ENCODE measurements around the gene DNMT3A.

The DNMT3A gene

GRCh38 chr2:25326326-25327013 lies 15.3 kb downstream of the DNMT3A start:
- H3K4me1 ChIP-seq (ENCODE audit: control insufficient read depth, insufficient read depth, low read depth, low read length): peaks cover 22% of the 10 kb centered on the region
- H2BK5ac ChIP-seq (ENCODE audit: low read depth, low read length, poor library complexity, severe bottlenecking): no peak overlapping the region
- no peak overlapping the region for H3K4me3 ChIP-seq (ENCODE audit: insufficient read depth in 1 of 2, low read depth in 1 of 2, low read length in 2 of 2)
- H2BK15ac ChIP-seq (ENCODE audit: low read depth, poor library complexity, severe bottlenecking): no peak overlapping the region
- no peak for DNase-seq
- H3K4me2 ChIP-seq (ENCODE audit: low read length, poor library complexity, severe bottlenecking): no peak overlapping the region
- no peak overlapping the region for H2BK120ac ChIP-seq (ENCODE audit: low read depth, low read length)
- H3K27ac ChIP-seq (ENCODE audit: low read length, poor library complexity, severe bottlenecking): no peak overlapping the region
- peaks cover 8% of the 10 kb centered on the region for H3K9me3 ChIP-seq (ENCODE audit: control insufficient read depth, low read length)
- H3K18ac ChIP-seq (ENCODE audit: low read depth in 1 of 2, low read length in 2 of 2): no peak overlapping the region
- H2BK12ac ChIP-seq (ENCODE audit: low read length in 2 of 2): peak overlapping the region in 1 of 2 experiments; percentile 61
- 95% methylated on average over 5 of the region's 5 CpGs for WGBS
- no peak overlapping the region for H3K14ac ChIP-seq (ENCODE audit: low read length in 2 of 2)
- H3K9ac ChIP-seq (ENCODE audit: low read length): no peak overlapping the region
- no peak overlapping the region for H3K4ac ChIP-seq (ENCODE audit: low read depth in 1 of 2, low read length in 2 of 2)
- peaks cover 9 to 22% of the 10 kb centered on the region in 2 experiments for H3K36me3 ChIP-seq (ENCODE audit: control insufficient read depth in 1 of 2, insufficient read depth in 2 of 2, low read depth in 1 of 2, low read length in 2 of 2)
- peaks cover 78% of the 10 kb centered on the region for H3K79me1 ChIP-seq (replicated peaks; ENCODE audit: low read length, poor library complexity, severe bottlenecking)
- H2AFZ ChIP-seq (ENCODE audit: low read depth, low read length): no peak overlapping the region
- no peak overlapping the region for H4K8ac ChIP-seq (ENCODE audit: low read length)
- no peaks in the 10 kb centered on the region for H3K27me3 ChIP-seq (ENCODE audit: control insufficient read depth in 1 of 2, insufficient read depth in 1 of 2, low read length in 2 of 2)
- no peak overlapping the region for H3K23ac ChIP-seq (ENCODE audit: low read length in 2 of 2)
- no peak overlapping the region for H4K91ac ChIP-seq (ENCODE audit: low read length)
- no peak overlapping the region for H2AK5ac ChIP-seq (ENCODE audit: low read length, severe bottlenecking)

- Histone ChIP-seq H3K14ac (ENCODE audit: low read length in 2 of 2) (no peak overlapping the region), H3K4me2 (ENCODE audit: low read length, poor library complexity, severe bottlenecking) (no peak overlapping the region), H2BK120ac (ENCODE audit: low read depth, low read length) (no peak overlapping the region), H3K18ac (ENCODE audit: low read depth in 1 of 2, low read length in 2 of 2) (no peak overlapping the region), H2BK12ac (ENCODE audit: low read length in 2 of 2) (no peak overlapping the region), H3K36me3 (ENCODE audit: control insufficient read depth in 1 of 2, insufficient read depth in 2 of 2, low read depth in 1 of 2, low read length in 2 of 2) (peaks cover 9 to 20% of the 10 kb centered on the region in 2 experiments), H2AFZ (ENCODE audit: low read depth, low read length) (no peak overlapping the region), H4K91ac (ENCODE audit: low read length) (no peak overlapping the region), H3K27ac (ENCODE audit: low read length, poor library complexity, severe bottlenecking) (no peak overlapping the region), H2BK15ac (ENCODE audit: low read depth, poor library complexity, severe bottlenecking) (no peak overlapping the region), H3K27me3 (ENCODE audit: control insufficient read depth in 1 of 2, insufficient read depth in 1 of 2, low read length in 2 of 2) (no peaks in the 10 kb centered on the region), H2BK5ac (ENCODE audit: low read depth, low read length, poor library complexity, severe bottlenecking) (no peak overlapping the region), H3K9me3 (ENCODE audit: control insufficient read depth, low read length) (peaks cover 8% of the 10 kb centered on the region), H3K79me1 (replicated peaks; ENCODE audit: low read length, poor library complexity, severe bottlenecking) (peaks cover 67% of the 10 kb centered on the region), H2AK5ac (ENCODE audit: low read length, severe bottlenecking) (no peak overlapping the region), H3K9ac (ENCODE audit: low read length) (peak overlapping the region; percentile 46), H4K8ac (ENCODE audit: low read length) (no peak overlapping the region), H3K4ac (ENCODE audit: low read depth in 1 of 2, low read length in 2 of 2) (no peak overlapping the region), H3K4me3 (ENCODE audit: insufficient read depth in 1 of 2, low read depth in 1 of 2, low read length in 2 of 2) (no peak overlapping the region), H3K23ac (ENCODE audit: low read length in 2 of 2) (no peak overlapping the region), H3K4me1 (ENCODE audit: control insufficient read depth, insufficient read depth, low read depth, low read length) (peaks cover 17% of the 10 kb centered on the region)
- no peak for DNase-seq
- 92% methylated on average over 16 of the region's 16 CpGs for WGBS
These were observed 16.7 kb downstream of the DNMT3A start for GRCh38 chr2:25324905-25325592.

GRCh38 chr2:25324251-25324650 lies 17.5 kb downstream of the DNMT3A start:
- Histone ChIP-seq H3K4me2 (ENCODE audit: low read length, poor library complexity, severe bottlenecking) (no peak overlapping the region), H3K4ac (ENCODE audit: low read depth in 1 of 2, low read length in 2 of 2) (no peak overlapping the region), H3K79me1 (replicated peaks; ENCODE audit: low read length, poor library complexity, severe bottlenecking) (peaks cover 61% of the 10 kb centered on the region), H3K9ac (ENCODE audit: low read length) (no peak overlapping the region), H4K91ac (ENCODE audit: low read length) (no peak overlapping the region), H3K4me1 (ENCODE audit: control insufficient read depth, insufficient read depth, low read depth, low read length) (peaks cover 18% of the 10 kb centered on the region), H3K14ac (ENCODE audit: low read length in 2 of 2) (no peak overlapping the region), H3K27ac (ENCODE audit: low read length, poor library complexity, severe bottlenecking) (no peak overlapping the region), H3K36me3 (ENCODE audit: control insufficient read depth in 1 of 2, insufficient read depth in 2 of 2, low read depth in 1 of 2, low read length in 2 of 2) (peaks cover 9 to 15% of the 10 kb centered on the region in 2 experiments), H2AFZ (ENCODE audit: low read depth, low read length) (no peak overlapping the region), H3K4me3 (ENCODE audit: insufficient read depth in 1 of 2, low read depth in 1 of 2, low read length in 2 of 2) (no peak overlapping the region), H2BK120ac (ENCODE audit: low read depth, low read length) (no peak overlapping the region), H2BK15ac (ENCODE audit: low read depth, poor library complexity, severe bottlenecking) (no peak overlapping the region), H2BK5ac (ENCODE audit: low read depth, low read length, poor library complexity, severe bottlenecking) (no peak overlapping the region), H4K8ac (ENCODE audit: low read length) (no peak overlapping the region), H3K23ac (ENCODE audit: low read length in 2 of 2) (no peak overlapping the region), H3K27me3 (ENCODE audit: control insufficient read depth in 1 of 2, insufficient read depth in 1 of 2, low read length in 2 of 2) (no peaks in the 10 kb centered on the region), H2BK12ac (ENCODE audit: low read length in 2 of 2) (no peak overlapping the region), H3K9me3 (ENCODE audit: control insufficient read depth, low read length) (peaks cover 8% of the 10 kb centered on the region), H2AK5ac (ENCODE audit: low read length, severe bottlenecking) (no peak overlapping the region), H3K18ac (ENCODE audit: low read depth in 1 of 2, low read length in 2 of 2) (no peak overlapping the region)
- DNase-seq: no peak
- 98% methylated on average over 4 of the region's 4 CpGs for WGBS

GRCh38 chr2:25323610-25324189 lies 18.0 kb downstream of the DNMT3A start:
- no peak overlapping the region for H4K8ac ChIP-seq (ENCODE audit: low read length)
- no peak overlapping the region for H2BK12ac ChIP-seq (ENCODE audit: low read length in 2 of 2)
- H2BK15ac ChIP-seq (ENCODE audit: low read depth, poor library complexity, severe bottlenecking): no peak overlapping the region
- peaks cover 55% of the 10 kb centered on the region for H3K79me1 ChIP-seq (replicated peaks; ENCODE audit: low read length, poor library complexity, severe bottlenecking)
- DNase-seq: peak; percentile 27
- peaks cover 8% of the 10 kb centered on the region for H3K9me3 ChIP-seq (ENCODE audit: control insufficient read depth, low read length)
- no peak overlapping the region for H3K18ac ChIP-seq (ENCODE audit: low read depth in 1 of 2, low read length in 2 of 2)
- H3K4me3 ChIP-seq (ENCODE audit: insufficient read depth in 1 of 2, low read depth in 1 of 2, low read length in 2 of 2): no peak overlapping the region
- no peak overlapping the region for H2AK5ac ChIP-seq (ENCODE audit: low read length, severe bottlenecking)
- H2AFZ ChIP-seq (ENCODE audit: low read depth, low read length): no peak overlapping the region
- no peak overlapping the region for H3K9ac ChIP-seq (ENCODE audit: low read length)
- H3K4me1 ChIP-seq (ENCODE audit: control insufficient read depth, insufficient read depth, low read depth, low read length): peaks cover 18% of the 10 kb centered on the region
- 77% methylated on average over 6 of the region's 8 CpGs for WGBS
- H4K91ac ChIP-seq (ENCODE audit: low read length): no peak overlapping the region
- H3K27ac ChIP-seq (ENCODE audit: low read length, poor library complexity, severe bottlenecking): no peak overlapping the region
- no peak overlapping the region for H2BK5ac ChIP-seq (ENCODE audit: low read depth, low read length, poor library complexity, severe bottlenecking)
- H3K23ac ChIP-seq (ENCODE audit: low read length in 2 of 2): no peak overlapping the region
- peaks cover 9 to 15% of the 10 kb centered on the region in 2 experiments for H3K36me3 ChIP-seq (ENCODE audit: control insufficient read depth in 1 of 2, insufficient read depth in 2 of 2, low read depth in 1 of 2, low read length in 2 of 2)
- H3K27me3 ChIP-seq (ENCODE audit: control insufficient read depth in 1 of 2, insufficient read depth in 1 of 2, low read length in 2 of 2): no peaks in the 10 kb centered on the region
- no peak overlapping the region for H2BK120ac ChIP-seq (ENCODE audit: low read depth, low read length)
- no peak overlapping the region for H3K4ac ChIP-seq (ENCODE audit: low read depth in 1 of 2, low read length in 2 of 2)
- no peak overlapping the region for H3K4me2 ChIP-seq (ENCODE audit: low read length, poor library complexity, severe bottlenecking)
- peak overlapping the region in 1 of 2 experiments; percentile 44 for H3K14ac ChIP-seq (ENCODE audit: low read length in 2 of 2)
